HTR-8/SVneo (cell line): ENCODE measurements around the gene ADAMTS16.

Experiments used
- DNase-seq: peaks from one replicate; pipeline ENCODE4 v3.0.0; 2011; ENCODE audit warnings: low spot score, mixed read lengths; ENCODE audit not compliant: insufficient read length
- FAIRE-seq: peaks from 2 replicates; lab custom pipeline; 2011; peaks lifted over from hg19 to GRCh38; lab: Jason Lieb, UNC

The ADAMTS16 gene

GRCh38 chr5:5179597-5179996 lies 39.5 kb downstream of the ADAMTS16 start:
- FAIRE-seq: no peak
- DNase-seq: no peak

GRCh38 chr5:5181650-5182324 lies 41.7 kb downstream of the ADAMTS16 start:
- no peak for DNase-seq

GRCh38 chr5:5182508-5183188 lies 42.5 kb downstream of the ADAMTS16 start:
- FAIRE-seq (no peak), DNase-seq (no peak)

More at GRCh38 chr5:5181650-5182324, 41.7 kb downstream of the ADAMTS16 start:
- FAIRE-seq: peak; percentile 23

GRCh38 chr5:5183189-5183699 lies 43.1 kb downstream of the ADAMTS16 start:
- DNase-seq (no peak), FAIRE-seq (no peak)

- DNase-seq (no peak), FAIRE-seq (no peak)
Measured at GRCh38 chr5:5183933-5184332, 43.8 kb downstream of the ADAMTS16 start.

GRCh38 chr5:5188376-5189050 lies 48.4 kb downstream of the ADAMTS16 start:
- DNase-seq (no peak), FAIRE-seq (no peak)

- no peak for DNase-seq
Measured at GRCh38 chr5:5189051-5189430, 48.9 kb downstream of the ADAMTS16 start.

GRCh38 chr5:5191906-5192305 lies 51.8 kb downstream of the ADAMTS16 start:
- no peak for DNase-seq
- FAIRE-seq: peak; percentile 52

More at GRCh38 chr5:5189051-5189430, 48.9 kb downstream of the ADAMTS16 start:
- FAIRE-seq: peak; percentile 75

- peak; percentile 20 for DNase-seq
- no peak for FAIRE-seq
Measured at GRCh38 chr5:5192681-5193080, 52.6 kb downstream of the ADAMTS16 start.

- no peak for FAIRE-seq
- no peak for DNase-seq
Measured at GRCh38 chr5:5195128-5195918, 55.2 kb downstream of the ADAMTS16 start.

- FAIRE-seq: no peak
- DNase-seq: no peak
Measured at GRCh38 chr5:5198135-5198534, 58.0 kb downstream of the ADAMTS16 start.

- DNase-seq (no peak), FAIRE-seq (no peak)
Measured at GRCh38 chr5:5198815-5199214, 58.7 kb downstream of the ADAMTS16 start.

- DNase-seq (no peak), FAIRE-seq (peak; percentile 20)
Measured at GRCh38 chr5:5199495-5199894, 59.4 kb downstream of the ADAMTS16 start.

GRCh38 chr5:5200133-5200532 lies 60.0 kb downstream of the ADAMTS16 start:
- DNase-seq (no peak), FAIRE-seq (no peak)

GRCh38 chr5:5202321-5202720 lies 62.2 kb downstream of the ADAMTS16 start:
- FAIRE-seq (no peak), DNase-seq (no peak)

- FAIRE-seq: no peak
- no peak for DNase-seq
Measured at GRCh38 chr5:5203451-5203850, 63.3 kb downstream of the ADAMTS16 start.

GRCh38 chr5:5207828-5208227 lies 67.7 kb downstream of the ADAMTS16 start:
- no peak for DNase-seq
- no peak for FAIRE-seq

- FAIRE-seq: no peak
- DNase-seq: no peak
Measured at GRCh38 chr5:5209089-5209488, 69.0 kb downstream of the ADAMTS16 start.

GRCh38 chr5:5209510-5210286 lies 69.6 kb downstream of the ADAMTS16 start:
- FAIRE-seq: no peak

More at GRCh38 chr5:5209510-5210286, 69.6 kb downstream of the ADAMTS16 start:
- DNase-seq: no peak
